A673 (cell line): ENCODE data around the gene ATP8A2.

Experiments used
- EZH2 ChIP-seq: fragments of 200-600 bp; sonication (generic); IDR thresholded peaks from 2 replicates; pipeline ENCODE4 v1.6.1; 2017; ENCODE audit warnings: borderline replicate concordance, low read depth, mild to moderate bottlenecking, mixed read lengths, antibody characterized with exemption, low read length; ENCODE audit not compliant: poor library complexity, severe bottlenecking
- TF ChIP-seq, protein P1 (sequence below): fragments of 300-800, 200-600 bp; sonication (generic); conservative IDR thresholded peaks from 2 replicates; pipeline ENCODE4 v1.5.1; 2017; ENCODE audit warnings: low read depth, mild to moderate bottlenecking, antibody characterized with exemption, low read length, moderate library complexity, mixed read lengths

DNA sequence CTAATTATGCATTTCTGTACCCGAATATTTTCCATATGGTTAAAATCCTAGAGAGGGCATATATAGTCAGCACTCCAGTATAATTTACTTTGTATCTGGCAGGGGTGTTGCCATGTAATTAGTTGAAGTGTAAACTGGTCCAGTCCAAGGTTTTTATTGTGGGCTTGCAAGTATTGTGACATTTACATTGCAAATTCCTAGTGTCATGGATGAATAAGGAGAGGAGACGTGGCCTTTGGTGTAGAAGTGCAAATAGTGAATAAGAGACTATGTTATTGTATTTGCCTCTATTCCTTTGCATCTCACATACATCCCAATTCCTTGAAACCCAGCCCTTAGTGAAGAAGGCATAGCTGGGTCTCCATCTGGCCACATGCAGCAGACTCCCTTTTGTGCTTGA is 330.6 kb downstream of the ATP8A2 start:
- TF ChIP-seq, protein P1, sequence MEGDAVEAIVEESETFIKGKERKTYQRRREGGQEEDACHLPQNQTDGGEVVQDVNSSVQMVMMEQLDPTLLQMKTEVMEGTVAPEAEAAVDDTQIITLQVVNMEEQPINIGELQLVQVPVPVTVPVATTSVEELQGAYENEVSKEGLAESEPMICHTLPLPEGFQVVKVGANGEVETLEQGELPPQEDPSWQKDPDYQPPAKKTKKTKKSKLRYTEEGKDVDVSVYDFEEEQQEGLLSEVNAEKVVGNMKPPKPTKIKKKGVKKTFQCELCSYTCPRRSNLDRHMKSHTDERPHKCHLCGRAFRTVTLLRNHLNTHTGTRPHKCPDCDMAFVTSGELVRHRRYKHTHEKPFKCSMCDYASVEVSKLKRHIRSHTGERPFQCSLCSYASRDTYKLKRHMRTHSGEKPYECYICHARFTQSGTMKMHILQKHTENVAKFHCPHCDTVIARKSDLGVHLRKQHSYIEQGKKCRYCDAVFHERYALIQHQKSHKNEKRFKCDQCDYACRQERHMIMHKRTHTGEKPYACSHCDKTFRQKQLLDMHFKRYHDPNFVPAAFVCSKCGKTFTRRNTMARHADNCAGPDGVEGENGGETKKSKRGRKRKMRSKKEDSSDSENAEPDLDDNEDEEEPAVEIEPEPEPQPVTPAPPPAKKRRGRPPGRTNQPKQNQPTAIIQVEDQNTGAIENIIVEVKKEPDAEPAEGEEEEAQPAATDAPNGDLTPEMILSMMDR: no peak
- TF ChIP-seq EZH2: no peak
